ENCODE results near the gene DHX35.

Gene DHX35

DNA sequence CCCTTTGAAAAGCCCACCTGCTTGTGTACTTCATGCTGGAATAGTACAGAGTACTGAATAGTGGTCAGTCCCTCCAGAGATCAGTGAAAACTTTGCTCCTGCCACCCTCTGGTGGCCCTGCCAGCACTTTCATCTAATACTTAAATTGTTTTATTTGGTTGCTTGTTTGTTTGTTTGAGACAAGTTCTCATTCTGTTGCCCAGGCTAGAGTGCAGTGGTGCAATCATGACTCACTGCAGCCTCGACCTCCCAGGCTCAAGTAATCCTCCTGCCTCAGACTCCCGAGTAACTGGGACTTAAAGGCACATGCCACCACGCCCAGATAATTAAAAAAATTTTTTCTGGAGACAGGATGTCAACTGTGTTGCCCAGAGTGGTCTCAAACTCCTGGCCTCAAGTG lies 26.9 kb upstream of the DHX35 start:
- Histone ChIP-seq H3K9me3 (replicated peaks in 1 of 11) (no peaks in the 10 kb centered on the region), H3K4me2 (no peak overlapping the region), H3K36me3 (peaks cover 0 to 100% (median 88%) of the 10 kb centered on the region in 11 experiments; a peak in 19 of 22 replicates), H3K4me1 (peaks cover 6 to 69% (median 36%) of the 10 kb centered on the region in 10 experiments; a peak in 18 of 20 replicates), H3K27me3 (no peaks in the 10 kb centered on the region), H4K20me1 (peaks cover 0 to 100% (median 99%) of the 10 kb centered on the region in 11 experiments; a peak in 18 of 22 replicates), H3K27ac (no peak overlapping the region), H3K4me3 (no peak overlapping the region), H3K9ac (no peak overlapping the region)
- no peak for TF ChIP-seq Cebpa-rat (IDR thresholded peaks at IDR 0.05)

- no peak overlapping the region for H3K4me3 ChIP-seq
- H3K27ac ChIP-seq, result no peak overlapping the region
- H3K27me3 ChIP-seq, result no peaks in the 10 kb centered on the region
- H3K36me3 ChIP-seq, result peaks cover 4 to 100% (median 89%) of the 10 kb centered on the region in 11 experiments; a peak in 19 of 22 replicates
- no peak for TF ChIP-seq Cebpa-rat (IDR thresholded peaks at IDR 0.05)
- no peaks in the 10 kb centered on the region for H3K9me3 ChIP-seq (replicated peaks in 1 of 11)
- H3K9ac ChIP-seq, result no peak overlapping the region
- peak overlapping the region in 2 of 11 experiments; percentile 3 to 24; a peak in 2 of 22 replicates for H3K4me2 ChIP-seq
- H4K20me1 ChIP-seq, result peaks cover 0 to 100% (median 99%) of the 10 kb centered on the region in 11 experiments; a peak in 18 of 22 replicates
- H3K4me1 ChIP-seq, result peaks cover 6 to 62% (median 33%) of the 10 kb centered on the region in 10 experiments; a peak in 18 of 20 replicates
These were observed 26.2 kb upstream of the DHX35 start for GRCh38 chr20:38935967-38936407.

- Histone ChIP-seq H3K27me3 (no peaks in the 10 kb centered on the region), H3K27ac (no peak overlapping the region), H3K4me2 (peak overlapping the region in 5 of 11 experiments; percentile 3 to 25 (median 18); a peak in 2 of 22 replicates), H3K36me3 (peaks cover 9 to 100% (median 89%) of the 10 kb centered on the region in 11 experiments; a peak in 21 of 22 replicates), H3K9ac (no peak overlapping the region), H3K4me1 (peaks cover 6 to 52% (median 26%) of the 10 kb centered on the region in 10 experiments; a peak in 18 of 20 replicates), H3K4me3 (no peak overlapping the region), H3K9me3 (replicated peaks in 1 of 11) (no peaks in the 10 kb centered on the region), H4K20me1 (peaks cover 0 to 100% (median 99%) of the 10 kb centered on the region in 11 experiments; a peak in 18 of 22 replicates)
- TF ChIP-seq Cebpa-rat (IDR thresholded peaks at IDR 0.05), result no peak
These were observed 25.1 kb upstream of the DHX35 start for GRCh38 chr20:38937000-38937399.

DNA sequence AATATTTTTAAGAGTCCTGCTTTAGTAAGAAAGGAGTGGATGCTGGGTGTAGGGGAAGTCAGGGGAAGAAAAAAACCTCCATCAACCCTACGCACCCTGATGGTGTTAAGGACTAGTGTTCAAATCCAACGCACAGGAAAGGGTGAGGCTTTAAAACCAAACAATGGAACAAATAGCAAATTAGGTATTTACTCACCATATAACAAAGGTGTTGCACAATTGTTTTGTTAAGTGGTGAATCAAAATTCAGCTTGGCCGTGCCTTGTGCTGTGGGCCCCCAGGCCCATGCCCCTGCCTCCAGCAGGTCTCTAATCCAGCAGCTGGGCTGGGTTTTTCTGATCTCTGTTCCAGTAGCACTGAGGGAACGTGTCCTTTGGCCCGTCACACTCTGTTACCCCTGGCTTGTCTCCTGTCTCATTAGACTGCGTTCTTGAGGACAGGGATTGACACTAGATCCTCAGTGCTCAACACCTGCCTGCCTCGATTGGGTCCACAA lies 24.1 kb upstream of the DHX35 start:
- H3K4me2 ChIP-seq, result peak overlapping the region in 3 of 11 experiments; percentile 3 to 18 (median 13); a peak in 4 of 22 replicates
- H3K9ac ChIP-seq, result no peak overlapping the region
- no peaks in the 10 kb centered on the region for H3K27me3 ChIP-seq
- H3K36me3 ChIP-seq, result peaks cover 14 to 100% (median 90%) of the 10 kb centered on the region in 11 experiments; a peak in 21 of 22 replicates
- H3K9me3 ChIP-seq (replicated peaks in 1 of 11), result no peaks in the 10 kb centered on the region
- TF ChIP-seq Cebpa-rat (IDR thresholded peaks at IDR 0.05), result 0 out of 22 replicates have a peak, but pooled peaks of 1 of the 11 experiments have one; percentile 20
- H4K20me1 ChIP-seq, result peaks cover 0 to 100% (median 88%) of the 10 kb centered on the region in 11 experiments; a peak in 18 of 22 replicates
- H3K27ac ChIP-seq, result no peak overlapping the region
- H3K4me1 ChIP-seq, result peaks cover 6 to 42% (median 20%) of the 10 kb centered on the region in 10 experiments; a peak in 18 of 20 replicates
- no peak overlapping the region for H3K4me3 ChIP-seq

DNA sequence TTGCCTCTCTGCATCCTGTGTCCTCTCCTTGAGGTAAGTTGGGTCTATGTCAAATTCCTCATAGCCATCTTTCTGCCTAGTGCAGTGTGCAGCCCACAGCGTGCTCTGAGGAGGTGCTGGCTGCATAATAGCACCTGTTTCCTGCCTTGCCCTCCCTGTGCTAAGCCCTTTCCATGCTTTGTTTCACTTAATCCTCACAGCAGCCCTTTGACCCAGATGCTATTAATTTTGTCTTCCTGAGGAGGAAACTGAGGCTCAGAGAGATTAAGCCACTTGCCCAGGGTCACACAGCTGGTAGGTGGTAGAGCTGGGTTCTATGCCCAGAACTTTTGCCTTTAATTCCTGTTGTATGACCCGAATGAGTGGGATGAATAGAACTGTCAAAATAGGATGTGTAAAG lies 22.5 kb upstream of the DHX35 start:
- Histone ChIP-seq H3K4me2 (no peak overlapping the region), H3K36me3 (peaks cover 14 to 100% (median 92%) of the 10 kb centered on the region in 11 experiments; a peak in 21 of 22 replicates), H3K4me1 (peaks cover 6 to 39% (median 20%) of the 10 kb centered on the region in 10 experiments; a peak in 17 of 20 replicates), H3K4me3 (no peak overlapping the region), H3K27ac (no peak overlapping the region), H3K27me3 (no peaks in the 10 kb centered on the region), H4K20me1 (peaks cover 0 to 99% (median 77%) of the 10 kb centered on the region in 11 experiments; a peak in 18 of 22 replicates), H3K9me3 (replicated peaks in 1 of 11) (no peaks in the 10 kb centered on the region), H3K9ac (no peak overlapping the region)
- no peak for TF ChIP-seq Cebpa-rat (IDR thresholded peaks at IDR 0.05)

DNA sequence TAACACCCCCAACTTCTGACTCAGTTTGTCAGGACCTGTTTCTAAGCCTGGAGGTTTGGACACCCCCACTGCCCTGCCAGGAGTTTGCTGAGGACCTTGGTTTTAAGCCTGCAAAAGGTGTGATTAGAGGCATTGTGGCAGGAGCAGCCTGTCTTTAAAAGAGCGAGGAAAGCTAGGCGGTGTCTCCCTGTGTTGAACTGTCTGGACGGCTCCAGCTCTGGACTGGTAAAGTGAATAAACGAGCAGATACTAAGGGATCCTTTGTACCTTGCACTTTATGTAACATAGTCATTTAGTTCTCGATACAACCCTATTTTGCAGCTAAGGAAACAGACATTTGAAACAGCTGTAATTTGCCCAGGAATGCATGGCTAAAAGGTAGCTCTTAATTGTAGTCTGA lies 21.5 kb upstream of the DHX35 start:
- H3K4me2 ChIP-seq, result no peak overlapping the region

GRCh38 chr20:38941726-38942389 lies 20.3 kb upstream of the DHX35 start:
- Histone ChIP-seq H3K9ac (no peak overlapping the region), H3K4me3 (no peak overlapping the region), H3K9me3 (replicated peaks in 1 of 11) (no peaks in the 10 kb centered on the region), H3K27ac (no peak overlapping the region), H3K27me3 (no peaks in the 10 kb centered on the region), H3K4me2 (no peak overlapping the region), H4K20me1 (peaks cover 0 to 93% (median 60%) of the 10 kb centered on the region in 11 experiments; a peak in 18 of 22 replicates), H3K4me1 (peaks cover 0 to 27% (median 12%) of the 10 kb centered on the region in 10 experiments; a peak in 11 of 20 replicates), H3K36me3 (peaks cover 14 to 98% (median 97%) of the 10 kb centered on the region in 11 experiments; a peak in 21 of 22 replicates)
- no peak for TF ChIP-seq Cebpa-rat (IDR thresholded peaks at IDR 0.05)

More for the DNA sequence above, 21.5 kb upstream of the DHX35 start:
- H3K4me3 ChIP-seq, result no peak overlapping the region
- H4K20me1 ChIP-seq, result peaks cover 0 to 95% (median 68%) of the 10 kb centered on the region in 11 experiments; a peak in 18 of 22 replicates
- H3K9me3 ChIP-seq (replicated peaks in 1 of 11), result no peaks in the 10 kb centered on the region
- TF ChIP-seq Cebpa-rat (IDR thresholded peaks at IDR 0.05), result no peak
- H3K4me1 ChIP-seq, result peaks cover 6 to 39% (median 19%) of the 10 kb centered on the region in 10 experiments; a peak in 17 of 20 replicates
- H3K9ac ChIP-seq, result no peak overlapping the region
- no peak overlapping the region for H3K27ac ChIP-seq
- peaks cover 14 to 98% (median 96%) of the 10 kb centered on the region in 11 experiments; a peak in 21 of 22 replicates for H3K36me3 ChIP-seq
- H3K27me3 ChIP-seq, result no peaks in the 10 kb centered on the region

GRCh38 chr20:38945012-38945411 lies 17.1 kb upstream of the DHX35 start:
- H4K20me1 ChIP-seq, result peaks cover 0 to 81% (median 41%) of the 10 kb centered on the region in 11 experiments; a peak in 18 of 22 replicates
- no peaks in the 10 kb centered on the region for H3K9me3 ChIP-seq (replicated peaks in 1 of 11)
- H3K4me1 ChIP-seq, result no peaks in the 10 kb centered on the region
- peaks cover 21 to 98% (median 97%) of the 10 kb centered on the region in 11 experiments; a peak in 21 of 22 replicates for H3K36me3 ChIP-seq
- no peak for TF ChIP-seq Cebpa-rat (IDR thresholded peaks at IDR 0.05)
- no peaks in the 10 kb centered on the region for H3K27me3 ChIP-seq
- H3K4me2 ChIP-seq, result no peak overlapping the region
- no peak overlapping the region for H3K9ac ChIP-seq
- H3K4me3 ChIP-seq, result no peak overlapping the region
- H3K27ac ChIP-seq, result no peak overlapping the region

GRCh38 chr20:38946836-38947235 lies 15.3 kb upstream of the DHX35 start:
- peaks cover 0 to 76% (median 27%) of the 10 kb centered on the region in 11 experiments; a peak in 13 of 22 replicates for H4K20me1 ChIP-seq
- TF ChIP-seq Cebpa-rat (IDR thresholded peaks at IDR 0.05), result no peak
- H3K9me3 ChIP-seq (replicated peaks in 1 of 11), result no peaks in the 10 kb centered on the region
- H3K27me3 ChIP-seq, result no peaks in the 10 kb centered on the region
- H3K36me3 ChIP-seq, result peaks cover 14 to 98% (median 97%) of the 10 kb centered on the region in 11 experiments; a peak in 21 of 22 replicates
- no peak overlapping the region for H3K27ac ChIP-seq
- H3K4me2 ChIP-seq, result no peak overlapping the region
- no peak overlapping the region for H3K4me3 ChIP-seq
- H3K9ac ChIP-seq, result no peak overlapping the region
- H3K4me1 ChIP-seq, result no peaks in the 10 kb centered on the region
